Hepatocyte (in vitro differentiated cells): Measurements from ENCODE around the gene TCF12. TPM values are rescaled to one million over a fixed set of nuclear protein-coding genes. Genes with fewer than 3 reads are reported as not detected.

Source experiments
- DNase-seq: peaks from one replicate; pipeline ENCODE4 v3.0.0-alpha.2; 2016; ENCODE audit warnings: low spot score
- H2AFZ ChIP-seq: fragments of 200-600 bp; sonication (generic); 2 replicates; pipeline ENCODE4 v1.6.0; 2016; ENCODE audit warnings: antibody characterized with exemption, mild to moderate bottlenecking
- H3K27ac ChIP-seq: fragments of 200-600 bp; sonication (generic); 2 replicates; pipeline ENCODE4 v1.5.1; 2016; ENCODE audit warnings: mild to moderate bottlenecking
- H3K27me3 ChIP-seq: fragments of 200-600 bp; sonication (generic); 2 replicates; pipeline ENCODE4 v1.6.1; 2016
- H3K36me3 ChIP-seq: fragments of 200-600 bp; sonication (generic); replicated peaks from 2 replicates; pipeline ENCODE4 v1.5.1; 2016; ENCODE audit warnings: low read depth; ENCODE audit not compliant: insufficient read depth
- H3K4me1 ChIP-seq: fragments of 200-600 bp; sonication (generic); 2 replicates; pipeline ENCODE4 v1.5.1; 2016; ENCODE audit warnings: mild to moderate bottlenecking, moderate library complexity; ENCODE audit not compliant: insufficient read depth
- H3K4me2 ChIP-seq: fragments of 200-600 bp; sonication (generic); 2 replicates; pipeline ENCODE4 v1.6.0; 2016
- H3K4me3 ChIP-seq: fragments of 200-600 bp; sonication (generic); 2 replicates; pipeline ENCODE4 v1.5.1; 2016; ENCODE audit warnings: mild to moderate bottlenecking
- H3K79me2 ChIP-seq: fragments of 200-600 bp; sonication (generic); 2 replicates; pipeline ENCODE4 v1.6.0; 2017; ENCODE audit warnings: mild to moderate bottlenecking
- H3K9me2 ChIP-seq: fragments of 200-600 bp; sonication (generic); replicated peaks from 2 replicates; pipeline ENCODE4 v1.6.0; 2017; ENCODE audit warnings: mild to moderate bottlenecking; ENCODE audit not compliant: insufficient read depth
- H3K9me3 ChIP-seq: fragments of 200-600 bp; sonication (generic); 2 replicates; pipeline ENCODE4 v1.5.1; 2016; ENCODE audit warnings: low read depth, mild to moderate bottlenecking
- H4K20me1 ChIP-seq: fragments of 200-600 bp; sonication (generic); 2 replicates; pipeline ENCODE4 v1.6.0; 2016; ENCODE audit warnings: mild to moderate bottlenecking; ENCODE audit not compliant: insufficient read depth, poor library complexity, severe bottlenecking
- CTCF ChIP-seq: fragments of 200-600 bp; sonication (generic); IDR thresholded peaks from 2 replicates; pipeline ENCODE4 v1.5.1; 2016; ENCODE audit warnings: antibody characterized with exemption, mild to moderate bottlenecking; ENCODE audit not compliant: poor library complexity
- EZH2 ChIP-seq: fragments of 200-600 bp; sonication (generic); IDR thresholded peaks from 2 replicates; pipeline ENCODE4 v1.6.1; 2016; ENCODE audit warnings: antibody characterized with exemption, mild to moderate bottlenecking, borderline replicate concordance
- EZH2phosphoT487 ChIP-seq: fragments of 200-600 bp; sonication (generic); IDR thresholded peaks from one replicate; pipeline ENCODE4 v1.6.1; 2018; ENCODE audit warnings: antibody characterized with exemption, mild to moderate bottlenecking, low read depth, moderate library complexity; ENCODE audit not compliant: unreplicated experiment, severe bottlenecking
- WGBS: methylation state at CpG from one replicate; pipeline ENCODE4 v1.1.6; 2016; ENCODE audit warnings: low lambda C conversion rate; ENCODE audit errors: missing lambda C conversion rate; 5-methylcytosine and 5-hydroxymethylcytosine counted together
- polyA plus RNA-seq: library from polyadenylated mRNA; unstranded; fragments of >200 nt; fragmentation: Nextera tagmentation; extraction: Ambion mirVana; gene quantifications from 2 replicates; pipeline ENCODE4 v1.2.1, GENCODE V29; 2016
- total RNA-seq: library from RNA; depleted of rRNA; stranded (reverse); fragments of >200 nt; gene quantifications from 2 replicates; pipeline ENCODE4 v1.2.3, GENCODE V29; 2014

The TCF12 gene
- total and polyA plus RNA-seq, 2 experiments from 2014 or later: 42.0 to 93.2 TPM

GRCh38 chr15:57118013-57118799 lies 199.8 kb downstream of the TCF12 start:
- Histone ChIP-seq H3K79me2 (peaks cover 45% of the 10 kb centered on the region), H3K4me3 (no peak overlapping the region), H3K27me3 (no peaks in the 10 kb centered on the region), H3K36me3 (no peaks in the 10 kb centered on the region), H3K9me3 (no peaks in the 10 kb centered on the region), H4K20me1 (peaks cover 4% of the 10 kb centered on the region), H3K4me2 (peak overlapping the region; percentile 0), H2AFZ (no peak overlapping the region), H3K9me2 (no peaks in the 10 kb centered on the region), H3K4me1 (peaks cover 16% of the 10 kb centered on the region), H3K27ac (no peak overlapping the region)
- peak; percentile 4 for DNase-seq
- 54% methylated on average over 2 of the region's 2 CpGs for WGBS
- TF ChIP-seq EZH2 (no peak), CTCF (no peak), EZH2phosphoT487 (no peak)

- Histone ChIP-seq H3K36me3 (no peaks in the 10 kb centered on the region), H3K9me3 (no peaks in the 10 kb centered on the region), H3K79me2 (peaks cover 46% of the 10 kb centered on the region), H3K27me3 (no peaks in the 10 kb centered on the region), H3K4me1 (peaks cover 16% of the 10 kb centered on the region), H4K20me1 (peaks cover 2% of the 10 kb centered on the region), H3K27ac (peak overlapping the region; percentile 13), H3K9me2 (no peaks in the 10 kb centered on the region), H3K4me3 (no peak overlapping the region), H3K4me2 (peak overlapping the region; percentile 43), H2AFZ (no peak overlapping the region)
- 54% methylated on average over 2 of the region's 2 CpGs for WGBS
- TF ChIP-seq EZH2phosphoT487 (no peak), EZH2 (no peak), CTCF (no peak)
- DNase-seq: no peak
Observed at GRCh38 chr15:57122080-57122840, 203.8 kb downstream of the TCF12 start.

GRCh38 chr15:57124036-57124435 lies 205.6 kb downstream of the TCF12 start:
- 100% methylated on average over 1 of the region's 1 CpG for WGBS
- Histone ChIP-seq H4K20me1 (no peaks in the 10 kb centered on the region), H3K4me3 (no peak overlapping the region), H2AFZ (no peak overlapping the region), H3K79me2 (peaks cover 48% of the 10 kb centered on the region), H3K4me1 (peaks cover 8% of the 10 kb centered on the region), H3K27me3 (no peaks in the 10 kb centered on the region), H3K4me2 (no peak overlapping the region), H3K9me2 (no peaks in the 10 kb centered on the region), H3K36me3 (no peaks in the 10 kb centered on the region), H3K27ac (no peak overlapping the region), H3K9me3 (no peaks in the 10 kb centered on the region)
- TF ChIP-seq CTCF (no peak), EZH2 (no peak), EZH2phosphoT487 (no peak)
- no peak for DNase-seq
